ENCODE results near the gene DNAJB7. TPM values are rescaled to one million over a fixed set of nuclear protein-coding genes. Genes with fewer than 3 reads are reported as not detected.

DNAJB7 gene
- total RNA-seq, 2 donors from 2014 or later: not detected

GRCh38 chr22:40867109-40867508, 5.2 kb upstream of the DNAJB7 start:
- Histone ChIP-seq H3K36me3 (peaks cover 24% of the 10 kb centered on the region), H3K9me3 (no peaks in the 10 kb centered on the region), H3K4me3 (no peak overlapping the region), H3K4me1 (no peaks in the 10 kb centered on the region), H3K27me3 (no peaks in the 10 kb centered on the region), H3K27ac (no peak overlapping the region)
- no peak for TF ChIP-seq CTCF (IDR thresholded peaks at IDR 0.05)
- DNase-seq (ENCODE audit: low spot score): no peak

- H3K4me3 ChIP-seq: no peak overlapping the region
- peaks cover 0 to 8% of the 10 kb centered on the region in 2 donors for H3K4me1 ChIP-seq
- no peaks in the 10 kb centered on the region for H3K9me3 ChIP-seq
- no peak overlapping the region for H3K27ac ChIP-seq
- TF ChIP-seq CTCF (IDR thresholded peaks at IDR 0.05): no peak
- no peaks in the 10 kb centered on the region for H3K36me3 ChIP-seq
- no peaks in the 10 kb centered on the region for H3K27me3 ChIP-seq
- DNase-seq (ENCODE audit: low spot score): no peak
Observed at GRCh38 chr22:40862537-40862936, 624 bp upstream of the DNAJB7 start.

DNA sequence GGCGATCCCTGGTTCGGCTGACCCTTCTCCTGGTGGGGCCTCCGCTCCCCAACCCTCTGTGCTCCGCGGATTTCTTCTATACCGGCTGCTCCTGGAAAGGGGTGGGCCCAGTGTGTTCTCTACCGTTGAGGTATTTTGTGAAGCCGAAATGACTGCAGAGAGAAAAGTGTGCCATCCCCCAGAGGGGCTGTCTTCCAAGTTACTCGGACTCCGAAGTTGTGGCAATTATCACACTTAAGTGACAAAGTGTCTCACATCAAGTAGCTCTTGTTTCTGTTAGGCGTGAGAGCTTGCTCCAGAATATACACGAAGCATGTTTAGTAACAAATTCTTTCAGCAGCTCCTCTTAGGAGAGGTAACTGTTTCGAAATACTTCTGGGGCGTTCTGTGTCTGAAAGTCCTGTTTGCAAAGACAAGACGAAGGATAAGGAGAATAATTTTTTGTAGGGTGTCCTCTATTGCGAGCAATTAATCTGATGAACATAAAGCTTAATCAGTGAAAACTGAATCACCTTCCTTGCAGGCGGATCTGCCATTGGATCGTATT, 4.5 kb downstream of the DNAJB7 start:
- TF ChIP-seq CTCF (IDR thresholded peaks at IDR 0.05): no peak
- H3K36me3 ChIP-seq: no peaks in the 10 kb centered on the region
- no peak for DNase-seq (ENCODE audit: low spot score)
- H3K27me3 ChIP-seq: no peaks in the 10 kb centered on the region
- H3K4me1 ChIP-seq: peaks cover 0 to 45% of the 10 kb centered on the region in 2 donors
- peak overlapping the region; percentile 87 to 97 for H3K4me3 ChIP-seq
- peak overlapping the region; percentile 96 to 98 for H3K27ac ChIP-seq
- no peaks in the 10 kb centered on the region for H3K9me3 ChIP-seq

- H3K4me1 ChIP-seq: peaks cover 0 to 48% of the 10 kb centered on the region in 2 donors
- peak within 1 kb of the TSS; percentile 87 to 97 for H3K4me3 ChIP-seq
- H3K36me3 ChIP-seq: no peaks in the 10 kb centered on the region
- no peaks in the 10 kb centered on the region for H3K9me3 ChIP-seq
- DNase-seq (ENCODE audit: low spot score): peak; percentile 97
- TF ChIP-seq CTCF (IDR thresholded peaks at IDR 0.05): peak in 1 of 2 donors; percentile 26
- H3K27me3 ChIP-seq: no peaks in the 10 kb centered on the region
- peak within 1 kb of the TSS; percentile 96 to 98 for H3K27ac ChIP-seq
Observed at GRCh38 chr22:40856513-40857308, 5.2 kb downstream of the DNAJB7 start, which contains the start of the genes ST13 and XPNPEP3. TSS of gene ST13 (minus strand) at chr22:40856639. CDS start at chr22:40856540, 99 bp downstream. TSS of gene XPNPEP3 (plus strand) at chr22:40857148. CDS start at chr22:40857182, 34 bp downstream.

DNA sequence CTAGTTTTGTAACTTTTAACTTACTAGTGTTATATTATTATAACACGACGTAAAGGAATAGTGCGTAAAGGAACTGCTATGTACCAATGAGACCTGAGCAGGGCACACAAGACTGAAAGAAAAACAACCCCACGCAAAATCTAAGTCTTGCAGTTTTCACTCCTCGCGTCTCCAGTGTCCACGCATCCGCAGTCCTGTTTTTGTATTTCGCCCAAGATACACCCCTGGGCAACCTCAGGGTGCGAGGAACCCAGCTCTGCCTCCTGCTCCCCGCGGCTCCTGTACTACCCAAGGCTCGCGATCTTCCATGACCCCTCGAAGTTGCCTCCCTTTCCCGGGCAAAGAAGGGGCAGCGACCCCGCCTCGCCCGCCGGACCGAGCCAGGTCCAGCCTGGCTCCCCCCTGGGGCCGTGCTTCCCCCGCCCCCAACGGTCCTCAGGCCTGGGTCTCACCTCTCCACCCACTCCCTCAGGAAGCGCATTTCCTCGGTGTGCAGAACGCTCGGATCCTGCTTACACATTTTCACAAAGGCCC, 5.9 kb downstream of the DNAJB7 start:
- H3K36me3 ChIP-seq: no peaks in the 10 kb centered on the region
- peak overlapping the region; percentile 96 to 98 for H3K27ac ChIP-seq
- H3K9me3 ChIP-seq: no peaks in the 10 kb centered on the region
- peaks cover 0 to 48% of the 10 kb centered on the region in 2 donors for H3K4me1 ChIP-seq
- H3K27me3 ChIP-seq: no peaks in the 10 kb centered on the region
- DNase-seq (ENCODE audit: low spot score): no peak
- no peak for TF ChIP-seq CTCF (IDR thresholded peaks at IDR 0.05)
- H3K4me3 ChIP-seq: peak overlapping the region; percentile 87 to 97

Measured in right atrium auricular region (tissue), 2 donors.